GM21717 (cell line): ENCODE data around the gene IFNGR2.
"Not testable (repeated sequence)": the region's sequence is repeated elsewhere in the genome, so short reads cannot be mapped to it uniquely, and the experiment has no call there.

Experiments
- ATAC-seq: cut with Tn5 transposase; IDR thresholded peaks from one replicate; pipeline ENCODE4 v1.9.1; 2021; ENCODE audit warnings: mild to moderate bottlenecking, moderate library complexity; ENCODE audit not compliant: unreplicated experiment

Gene IFNGR2

GRCh38 chr21:33401630-33401992, 1.6 kb upstream of the IFNGR2 start:
- ATAC-seq, result no peak

GRCh38 chr21:33402001-33402979, 923 bp upstream of the IFNGR2 start:
- ATAC-seq, result no peak

- ATAC-seq, result peak; percentile 36
These were observed 773 bp downstream of the IFNGR2 start for GRCh38 chr21:33403786-33404585.

- ATAC-seq, result no peak
These were observed 3.3 kb downstream of the IFNGR2 start for GRCh38 chr21:33406493-33406892.

- no peak for ATAC-seq
These were observed 8.8 kb downstream of the IFNGR2 start for GRCh38 chr21:33411949-33412430.

DNA sequence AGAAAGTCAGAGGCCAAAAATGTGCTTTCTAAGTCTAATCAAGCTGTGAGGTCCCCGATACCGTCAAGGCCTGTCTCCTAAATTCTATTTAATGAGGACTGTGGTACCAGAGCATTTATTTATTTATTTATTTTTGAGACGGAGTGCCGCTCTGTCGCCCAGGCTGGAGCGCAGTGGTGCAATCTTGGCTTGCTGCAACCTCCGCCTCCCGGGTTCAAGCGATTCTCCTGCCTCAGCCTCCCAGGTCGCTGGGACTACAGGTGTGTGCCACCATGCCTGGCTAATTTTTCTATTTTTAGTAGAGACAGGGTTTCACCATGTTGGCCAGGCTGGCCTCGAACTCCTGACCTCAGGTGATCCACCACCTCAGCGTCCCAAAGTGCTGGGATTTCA, 9.2 kb downstream of the IFNGR2 start:
- ATAC-seq, result not testable (repeated sequence)

- no peak for ATAC-seq
These were observed 9.8 kb downstream of the IFNGR2 start for GRCh38 chr21:33412832-33413519.

DNA sequence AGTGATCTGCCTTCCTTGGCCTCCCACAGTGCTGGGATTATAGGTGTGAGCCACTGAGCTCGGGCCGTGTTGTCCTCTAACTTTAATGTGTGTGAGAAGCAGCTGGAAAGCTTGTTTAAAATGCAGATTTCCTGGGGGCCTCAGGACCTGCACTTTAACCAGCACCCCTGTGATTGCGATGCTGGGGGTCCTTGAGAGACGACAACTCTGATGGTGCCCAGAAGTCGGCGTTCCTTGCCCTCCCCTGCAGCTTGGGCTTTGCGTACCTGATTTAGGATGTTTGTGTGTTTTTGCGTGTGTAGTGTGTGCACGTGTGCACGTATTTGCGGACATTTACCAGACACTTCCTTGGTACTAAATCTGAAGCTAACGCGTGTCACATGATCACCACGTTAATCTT, 10.9 kb downstream of the IFNGR2 start:
- ATAC-seq, result no peak

GRCh38 chr21:33414926-33415325, 11.7 kb downstream of the IFNGR2 start:
- ATAC-seq, result no peak

DNA sequence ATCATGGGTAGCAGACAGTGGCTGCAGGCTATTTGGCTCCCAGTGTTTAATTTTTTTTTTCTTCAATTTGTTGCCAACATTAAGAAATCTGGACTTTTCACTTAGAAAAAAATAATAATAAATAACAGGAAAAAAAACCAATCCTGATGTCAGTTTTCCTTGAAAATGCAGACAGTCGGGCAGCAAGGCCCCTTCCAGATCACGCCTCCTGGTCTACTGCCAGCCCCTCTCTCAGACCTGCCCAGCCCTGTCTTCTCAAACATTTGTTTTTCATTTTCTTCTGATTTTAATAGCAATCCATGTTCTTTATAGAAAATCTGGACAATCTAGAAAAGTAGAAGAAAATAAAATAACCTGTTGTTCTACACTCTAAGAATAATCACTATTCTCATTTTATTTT, 15.5 kb downstream of the IFNGR2 start:
- no peak for ATAC-seq

DNA sequence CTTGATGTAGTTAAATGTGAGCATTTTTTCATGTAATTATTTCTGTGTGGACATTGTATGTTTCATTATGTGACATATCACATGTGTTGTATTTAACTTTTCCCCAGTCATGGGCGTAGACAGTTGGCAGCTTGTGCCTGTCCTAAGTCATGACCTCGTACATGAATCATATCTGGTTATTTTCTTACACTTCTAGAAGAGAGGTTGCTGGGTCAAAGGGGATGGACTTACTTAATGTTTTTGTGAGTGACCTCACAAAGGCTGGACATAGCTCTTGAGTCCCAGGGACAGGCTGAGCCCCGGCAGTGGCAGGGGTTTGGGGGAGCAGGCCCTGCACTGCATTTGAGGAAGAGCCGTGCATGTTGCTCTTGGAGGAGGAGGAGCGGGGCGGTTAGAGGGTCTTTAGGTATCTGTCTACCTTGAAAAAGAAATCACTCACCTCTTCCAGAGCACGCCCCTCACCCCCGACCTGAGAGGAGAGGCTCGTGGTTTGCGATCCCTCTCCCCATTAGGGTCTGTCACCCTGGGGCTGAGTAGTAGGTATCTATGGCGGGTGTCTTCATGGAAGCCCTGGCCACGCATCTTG, 16.4 kb downstream of the IFNGR2 start:
- no peak for ATAC-seq

GRCh38 chr21:33421713-33422393, 18.6 kb downstream of the IFNGR2 start:
- ATAC-seq, result no peak

- ATAC-seq, result no peak
These were observed 21.0 kb downstream of the IFNGR2 start for GRCh38 chr21:33424214-33424613.

GRCh38 chr21:33425825-33426224, 22.6 kb downstream of the IFNGR2 start:
- no peak for ATAC-seq

GRCh38 chr21:33427051-33427450, 23.8 kb downstream of the IFNGR2 start:
- ATAC-seq, result no peak

DNA sequence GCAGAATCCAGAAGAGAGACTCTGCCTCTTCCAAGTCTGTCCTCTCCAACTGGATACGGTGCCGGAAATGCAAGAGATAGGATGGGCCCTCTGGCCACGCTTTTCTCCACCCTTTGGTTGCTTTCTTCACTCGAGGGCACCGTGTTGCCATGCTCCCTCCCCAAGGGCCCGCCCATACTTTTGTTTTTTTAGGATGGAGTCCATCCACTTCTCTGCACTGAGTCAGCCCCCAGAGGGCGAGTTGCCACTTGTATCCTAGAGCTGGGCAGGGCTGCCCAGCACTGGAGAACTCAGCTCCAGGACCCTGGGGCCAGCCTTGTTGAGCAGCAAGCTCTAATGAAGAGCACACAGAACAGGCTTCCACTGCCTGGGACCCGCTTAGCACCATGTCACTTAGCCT, 25.5 kb downstream of the IFNGR2 start:
- no peak for ATAC-seq

- ATAC-seq, result no peak
These were observed 27.6 kb downstream of the IFNGR2 start for GRCh38 chr21:33430858-33431257.

DNA sequence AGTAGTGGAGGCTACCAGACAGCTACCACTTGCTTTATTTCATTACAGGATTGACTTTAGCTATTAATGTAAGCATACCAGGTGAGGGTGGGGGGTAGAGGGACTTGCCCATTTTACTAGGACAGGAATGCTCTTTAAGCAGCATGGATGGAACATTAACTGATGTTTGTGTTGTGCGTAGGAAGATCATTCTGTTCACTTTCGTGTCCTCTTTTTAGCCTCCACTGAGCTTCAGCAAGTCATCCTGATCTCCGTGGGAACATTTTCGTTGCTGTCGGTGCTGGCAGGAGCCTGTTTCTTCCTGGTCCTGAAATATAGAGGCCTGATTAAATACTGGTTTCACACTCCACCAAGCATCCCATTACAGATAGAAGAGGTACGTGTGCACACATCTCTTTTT, 29.3 kb downstream of the IFNGR2 start:
- no peak for ATAC-seq

- no peak for ATAC-seq
These were observed 29.8 kb downstream of the IFNGR2 start for GRCh38 chr21:33433001-33433400.

DNA sequence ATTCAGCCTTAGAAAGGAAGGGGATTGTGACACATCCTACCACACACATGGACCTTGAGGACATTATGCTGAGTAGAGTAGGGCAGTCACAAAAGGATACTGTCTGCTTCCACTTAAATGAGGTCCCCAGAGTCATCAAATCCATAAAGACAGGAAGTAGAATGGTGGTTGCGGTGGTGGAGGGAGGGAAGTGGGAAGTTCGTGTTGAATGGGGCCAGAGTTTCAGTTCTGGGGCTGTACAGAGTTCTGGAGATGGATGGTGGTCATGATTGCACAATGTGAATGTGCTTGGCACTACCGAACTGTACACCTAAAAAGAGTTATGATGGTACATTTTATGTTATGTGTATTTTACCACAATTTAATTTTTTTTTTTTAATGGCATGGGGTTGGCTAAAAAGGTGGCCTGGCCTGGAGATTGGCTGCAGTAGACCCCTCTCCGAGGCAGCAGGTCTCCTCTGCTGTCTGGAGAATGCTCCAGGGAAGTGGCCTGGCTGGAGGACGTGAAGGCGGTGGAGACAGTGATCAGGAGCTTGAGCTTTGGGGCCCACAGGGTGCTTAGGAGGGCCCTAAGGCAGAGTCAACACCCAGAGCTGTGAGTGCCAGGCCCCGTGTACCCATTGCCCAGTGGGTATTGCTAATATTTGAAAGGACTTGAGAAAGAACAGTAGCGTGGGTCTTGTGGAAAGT, 30.4 kb downstream of the IFNGR2 start:
- no peak for ATAC-seq
